Activated CD8-positive, alpha-beta T cell treated with anti-CD3 and anti-CD28 coated beads for 36 hours (primary cell): Measurements from ENCODE around the gene UCHL3. TPM values are rescaled to one million over a fixed set of nuclear protein-coding genes. Genes with fewer than 3 reads are reported as not detected.

Experiments
- ATAC-seq: fragments of 200-7000 bp; cut with Tn5 transposase; one replicate; pipeline ENCODE4 v1.10.0; 2021; ENCODE audit warnings: mild to moderate bottlenecking, moderate library complexity
- CTCF ChIA-PET: fragments of 350-600 bp; sonication (Branson Sonifier 250); formaldehyde crosslinking; loops from one replicate; lab custom pipeline; 2021; ENCODE audit warnings: antibody characterized with exemption; lab: Charles Lee
- POLR2A ChIA-PET: fragments of 350-600 bp; sonication (Branson Sonifier 250); formaldehyde crosslinking; loops from one replicate; lab custom pipeline; 2021; ENCODE audit warnings: antibody characterized with exemption; lab: Charles Lee
- DNase-seq: peaks from one replicate; pipeline ENCODE4 v3.0.0-alpha.2; 2020
- H3K27ac Mint-ChIP-seq: one replicate; pipeline ENCODE4 v1.8.0; 2021; ENCODE audit warnings: mild to moderate bottlenecking, mixed read lengths
- H3K27me3 Mint-ChIP-seq: one replicate; pipeline ENCODE4 v1.8.0; 2021; ENCODE audit warnings: mixed read lengths
- H3K36me3 Mint-ChIP-seq: one replicate; pipeline ENCODE4 v1.8.0; 2021; ENCODE audit warnings: low read depth, mixed read lengths
- H3K4me1 Mint-ChIP-seq: one replicate; pipeline ENCODE4 v1.8.0; 2021; ENCODE audit warnings: low read depth, mixed read lengths
- H3K4me3 Mint-ChIP-seq: one replicate; pipeline ENCODE4 v1.8.0; 2021; ENCODE audit warnings: mild to moderate bottlenecking, moderate library complexity, mixed read lengths
- H3K9me3 Mint-ChIP-seq: one replicate; pipeline ENCODE4 v1.8.0; 2021; ENCODE audit warnings: mixed read lengths
- CTCF ChIP-seq: fragments of 200-600 bp; IDR thresholded peaks from one replicate; pipeline ENCODE4 v1.8.0; 2022; ENCODE audit warnings: antibody characterized with exemption, mild to moderate bottlenecking
- intact Hi-C: fragments of 100-400 bp; cut with micrococcal nuclease; formaldehyde crosslinking; loops from one replicate; pipeline ENCODE4 v1.10.0; 2022
- total RNA-seq, 2 experiments: library from RNA; stranded (reverse); gene quantifications; one replicate each; pipeline ENCODE4 v1.2.3, GENCODE V29; 2021

Gene UCHL3
- total RNA-seq, 2 experiments from 2014 or later, result 32.9 to 36.4 TPM

DNA sequence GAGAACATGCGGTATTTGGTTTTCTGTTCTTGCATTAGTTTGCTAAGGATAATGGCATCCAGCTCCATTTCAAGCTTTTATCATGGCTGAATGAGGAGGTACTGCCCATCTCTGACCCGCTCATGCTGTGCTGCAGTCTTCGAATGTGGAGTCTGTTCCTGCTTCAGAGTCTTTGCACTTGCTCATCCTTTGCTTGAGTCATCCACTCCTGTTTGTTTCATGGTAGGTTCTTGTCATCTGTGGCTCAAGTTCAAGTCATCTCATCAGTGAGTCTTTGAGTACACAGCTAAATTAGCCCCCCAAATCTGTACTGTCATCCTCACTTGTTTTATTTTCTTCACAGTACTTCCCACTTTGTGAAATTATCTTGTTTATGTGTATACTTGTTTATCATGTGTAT is 5.4 kb downstream of the UCHL3 start:
- ChIA-PET CTCF (interaction anchor here (1.0 to 1.1 kb wide), 3 partner anchors 21 to 140 kb away, joined by 3 read pairs; no protein-coding TSS in a partner anchor), POLR2A (interaction anchor here (0.6 kb wide), 2 partner anchors 24 to 154 kb away, joined by 3 read pairs; no protein-coding TSS in a partner anchor)
- no peaks in the 10 kb centered on the region for H3K27me3 Mint-ChIP-seq
- peaks cover 55% of the 10 kb centered on the region for H3K4me1 Mint-ChIP-seq
- H3K27ac Mint-ChIP-seq, result no peak overlapping the region
- no peak for DNase-seq
- TF ChIP-seq CTCF, result no peak
- H3K9me3 Mint-ChIP-seq, result peaks cover 1% of the 10 kb centered on the region
- ATAC-seq, result peak; percentile 63
- no peak overlapping the region for H3K4me3 Mint-ChIP-seq
- peaks cover 32% of the 10 kb centered on the region for H3K36me3 Mint-ChIP-seq
- intact Hi-C loops, result no loop called here

DNA sequence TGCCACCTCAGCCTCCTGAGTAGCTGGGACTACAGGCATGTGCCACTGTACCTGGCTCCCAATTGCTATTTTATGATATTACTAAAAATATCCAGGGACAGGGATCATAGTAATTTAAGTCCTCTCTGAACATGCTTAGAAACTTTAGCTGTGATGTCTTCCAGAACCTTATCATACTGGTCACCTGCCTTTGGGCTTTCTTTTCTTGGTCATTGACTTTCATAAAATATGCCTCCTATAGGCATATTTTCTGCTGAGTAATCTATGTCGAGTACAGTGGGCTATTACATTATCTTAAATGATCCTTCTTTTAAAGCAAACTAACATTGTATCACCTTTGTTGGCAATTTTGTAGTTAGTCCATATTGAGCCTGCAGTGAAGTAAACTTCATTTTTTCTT is 6.2 kb downstream of the UCHL3 start:
- ChIA-PET CTCF (no interaction called here), POLR2A (no interaction called here)
- H3K27me3 Mint-ChIP-seq, result no peaks in the 10 kb centered on the region
- intact Hi-C loops, result no loop called here
- ATAC-seq (no peak), DNase-seq (no peak)
- H3K9me3 Mint-ChIP-seq, result peaks cover 1% of the 10 kb centered on the region
- no peak overlapping the region for H3K4me3 Mint-ChIP-seq
- H3K27ac Mint-ChIP-seq, result no peak overlapping the region
- H3K4me1 Mint-ChIP-seq, result peaks cover 47% of the 10 kb centered on the region
- peaks cover 33% of the 10 kb centered on the region for H3K36me3 Mint-ChIP-seq
- TF ChIP-seq CTCF, result no peak

DNA sequence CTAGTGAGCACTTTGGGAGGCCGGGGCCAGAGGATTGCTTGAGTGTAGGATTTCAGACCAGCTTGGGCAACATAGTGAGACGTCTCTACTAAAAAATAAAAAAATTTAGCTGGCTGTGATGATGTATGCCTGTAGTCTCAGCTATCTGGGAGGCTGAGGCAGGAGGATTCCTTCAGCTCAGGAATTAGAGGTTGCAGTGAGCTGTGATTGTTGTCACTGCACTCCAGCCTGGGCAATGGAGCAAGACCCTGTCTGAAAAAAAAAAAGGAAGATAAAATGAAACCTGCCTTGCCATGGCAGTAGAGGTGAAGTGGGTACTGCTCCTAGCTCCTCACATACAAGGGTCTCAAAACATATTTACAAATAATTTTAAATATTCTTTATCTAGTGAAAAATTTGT is 7.4 kb downstream of the UCHL3 start:
- POLR2A ChIA-PET, result no interaction called here
- Mint-ChIP-seq H3K36me3 (peaks cover 35% of the 10 kb centered on the region), H3K27me3 (no peaks in the 10 kb centered on the region), H3K4me3 (no peak overlapping the region), H3K27ac (no peak overlapping the region), H3K9me3 (peaks cover 1% of the 10 kb centered on the region), H3K4me1 (peaks cover 42% of the 10 kb centered on the region)
- intact Hi-C loops, result no loop called here
- DNase-seq (no peak), ATAC-seq (no peak)
- TF ChIP-seq CTCF, result no peak
- CTCF ChIA-PET, result no interaction called here

GRCh38 chr13:75558145-75558840 is 8.7 kb downstream of the UCHL3 start:
- Mint-ChIP-seq H3K4me1 (peaks cover 34% of the 10 kb centered on the region), H3K27me3 (no peaks in the 10 kb centered on the region), H3K9me3 (peaks cover 1% of the 10 kb centered on the region), H3K36me3 (peaks cover 32% of the 10 kb centered on the region), H3K4me3 (no peak overlapping the region), H3K27ac (peak overlapping the region; percentile 50)
- intact Hi-C loops, result no loop called here
- DNase-seq (no peak), ATAC-seq (peak; percentile 47)
- ChIA-PET CTCF (interaction anchor here (1.0 kb wide), 1 partner anchor 138 kb away, joined by 3 read pairs; no protein-coding TSS in a partner anchor), POLR2A (interaction anchor here (0.5 to 0.6 kb wide), 2 partner anchors 7 to 1771 kb away, joined by 3 read pairs; no protein-coding TSS in a partner anchor)
- no peak for TF ChIP-seq CTCF

- POLR2A ChIA-PET, result no interaction called here
- no peak for TF ChIP-seq CTCF
- no peak overlapping the region for H3K4me3 Mint-ChIP-seq
- DNase-seq (no peak), ATAC-seq (no peak)
- peaks cover 18% of the 10 kb centered on the region for H3K36me3 Mint-ChIP-seq
- H3K27me3 Mint-ChIP-seq, result no peaks in the 10 kb centered on the region
- CTCF ChIA-PET, result no interaction called here
- H3K27ac Mint-ChIP-seq, result no peak overlapping the region
- H3K9me3 Mint-ChIP-seq, result no peaks in the 10 kb centered on the region
- intact Hi-C loops, result no loop called here
- no peaks in the 10 kb centered on the region for H3K4me1 Mint-ChIP-seq
Measured at GRCh38 chr13:75566658-75567057, 17.1 kb downstream of the UCHL3 start.
